ENCODE measurements around the gene TMEM130.

The TMEM130 gene, protein sequence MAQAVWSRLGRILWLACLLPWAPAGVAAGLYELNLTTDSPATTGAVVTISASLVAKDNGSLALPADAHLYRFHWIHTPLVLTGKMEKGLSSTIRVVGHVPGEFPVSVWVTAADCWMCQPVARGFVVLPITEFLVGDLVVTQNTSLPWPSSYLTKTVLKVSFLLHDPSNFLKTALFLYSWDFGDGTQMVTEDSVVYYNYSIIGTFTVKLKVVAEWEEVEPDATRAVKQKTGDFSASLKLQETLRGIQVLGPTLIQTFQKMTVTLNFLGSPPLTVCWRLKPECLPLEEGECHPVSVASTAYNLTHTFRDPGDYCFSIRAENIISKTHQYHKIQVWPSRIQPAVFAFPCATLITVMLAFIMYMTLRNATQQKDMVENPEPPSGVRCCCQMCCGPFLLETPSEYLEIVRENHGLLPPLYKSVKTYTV
- 0 to 0.39 (median 0) reads per million in 3 experiments for total RNA-seq

DNA sequence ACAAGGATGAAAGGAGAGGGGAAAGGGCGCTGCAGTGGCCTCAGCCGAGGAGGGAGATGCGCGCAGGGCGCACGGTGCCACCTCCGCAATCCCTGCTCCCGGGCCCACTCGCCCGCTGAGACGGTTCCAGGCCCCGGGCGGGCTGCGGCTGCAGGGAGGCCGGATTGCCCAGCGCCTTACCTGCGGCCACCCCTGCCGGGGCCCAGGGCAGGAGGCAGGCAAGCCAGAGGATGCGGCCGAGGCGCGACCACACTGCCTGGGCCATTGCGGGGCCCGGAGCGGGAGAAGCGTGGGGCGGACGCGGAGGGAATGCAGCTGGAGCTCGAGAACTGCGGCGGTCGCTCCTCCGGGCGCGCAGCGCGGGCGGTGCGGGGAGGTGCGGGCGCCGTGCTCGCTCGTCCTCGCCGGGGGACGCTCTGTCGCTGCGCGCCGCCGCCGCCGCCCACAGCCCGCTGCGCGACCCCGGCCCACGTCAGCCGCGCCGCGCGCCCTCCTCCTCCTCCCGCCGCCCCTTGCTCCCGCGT lies at the start of gene TMEM130:
Gene TMEM130, minus strand, starts transcription at position 418 of the 524 bp plus-strand sequence. Its CDS starts 153 bp downstream, at position 265.
- DNase-seq, result no peak

DNA sequence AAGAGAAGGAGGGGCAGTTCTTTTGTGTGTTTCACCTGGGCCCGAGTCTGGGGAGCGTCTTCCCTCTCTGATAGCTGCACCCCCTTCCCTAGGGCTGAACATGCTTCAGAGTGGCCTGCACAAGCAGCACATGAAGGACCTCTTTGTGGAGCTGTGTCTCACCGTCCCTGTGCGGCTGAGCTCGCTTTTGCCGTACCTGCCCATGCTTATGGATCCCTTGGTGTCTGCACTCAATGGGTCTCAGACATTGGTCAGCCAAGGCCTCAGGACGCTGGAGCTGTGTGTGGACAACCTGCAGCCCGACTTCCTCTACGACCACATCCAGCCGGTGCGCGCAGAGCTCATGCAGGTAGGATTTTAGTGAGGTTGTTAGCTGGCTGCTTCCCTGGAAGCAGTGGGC lies 47.5 kb upstream of the TMEM130 start:
- no peak for DNase-seq

DNA sequence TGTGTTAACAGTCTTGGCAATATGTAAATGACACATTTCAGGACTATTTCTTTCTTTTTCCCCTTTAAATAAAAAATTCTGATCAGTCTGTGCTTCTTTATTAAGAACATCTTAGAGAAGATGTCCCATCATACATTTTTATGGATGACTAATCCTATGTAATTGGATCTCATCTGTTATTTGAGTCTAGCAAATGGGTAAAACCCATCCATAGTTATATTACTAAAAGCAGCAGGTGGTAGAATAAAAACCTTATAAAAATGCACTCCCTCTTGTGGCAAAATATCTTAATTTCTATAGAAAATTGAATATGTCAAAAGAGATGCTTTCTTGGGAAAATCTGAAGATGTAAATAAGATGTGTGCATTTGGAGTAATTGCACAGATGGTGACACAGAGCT lies 43.8 kb upstream of the TMEM130 start:
- DNase-seq, result no peak

- DNase-seq, result no peak
These were observed 43.2 kb upstream of the TMEM130 start for GRCh38 chr7:98913026-98913425.

GRCh38 chr7:98911916-98912315 lies 42.1 kb upstream of the TMEM130 start:
- DNase-seq, result no peak

- DNase-seq, result no peak
These were observed 40.6 kb upstream of the TMEM130 start for GRCh38 chr7:98910427-98910826.

- no peak for DNase-seq
These were observed 39.7 kb upstream of the TMEM130 start for GRCh38 chr7:98909487-98909886.

- no peak for DNase-seq
These were observed 38.8 kb upstream of the TMEM130 start for GRCh38 chr7:98908585-98908984.

GRCh38 chr7:98907570-98907969 lies 37.8 kb upstream of the TMEM130 start:
- no peak for DNase-seq

DNA sequence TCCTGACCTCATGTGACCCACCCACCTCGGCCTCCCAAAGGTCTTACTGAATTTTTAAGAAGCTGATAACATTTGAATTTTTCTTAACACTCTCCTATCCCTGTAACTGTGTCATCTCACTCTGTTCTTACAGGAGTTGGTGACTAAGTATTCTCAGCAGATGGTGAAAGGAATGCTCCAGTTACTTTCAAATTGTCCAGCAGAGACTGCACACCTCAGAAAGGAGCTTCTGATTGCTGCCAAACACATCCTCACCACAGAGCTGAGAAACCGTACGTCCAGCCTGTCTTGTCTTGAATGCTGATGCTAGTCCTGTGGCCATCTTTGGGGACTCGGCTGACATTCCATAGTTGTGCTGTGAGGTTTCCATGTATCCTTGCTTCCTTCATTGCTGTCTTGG lies 33.4 kb upstream of the TMEM130 start:
- no peak for DNase-seq

- DNase-seq, result no peak
These were observed 32.7 kb upstream of the TMEM130 start for GRCh38 chr7:98902523-98902922.

- DNase-seq, result no peak
These were observed 31.0 kb upstream of the TMEM130 start for GRCh38 chr7:98900815-98901214.

- DNase-seq, result no peak
These were observed 30.0 kb upstream of the TMEM130 start for GRCh38 chr7:98899816-98900215.

DNA sequence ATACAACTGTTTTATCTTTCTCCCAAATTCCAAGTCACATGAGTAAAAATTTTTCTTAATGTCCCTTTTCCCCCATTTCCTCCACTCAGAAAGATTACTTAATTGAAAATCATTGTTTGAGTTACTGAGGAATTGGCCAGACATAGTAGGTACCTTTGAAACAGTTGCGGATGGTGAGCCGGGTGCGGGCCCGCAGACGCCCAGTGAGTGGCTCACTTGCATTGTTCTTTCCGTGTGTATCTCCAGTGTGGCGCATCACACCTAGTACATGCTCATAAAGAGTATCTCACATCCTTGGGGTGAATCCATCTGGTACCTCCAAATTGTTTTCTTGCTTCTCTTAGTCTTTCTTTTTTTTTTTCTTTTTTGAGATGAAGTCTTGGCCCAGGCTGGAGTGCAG lies 22.8 kb upstream of the TMEM130 start:
- no peak for DNase-seq

DNA sequence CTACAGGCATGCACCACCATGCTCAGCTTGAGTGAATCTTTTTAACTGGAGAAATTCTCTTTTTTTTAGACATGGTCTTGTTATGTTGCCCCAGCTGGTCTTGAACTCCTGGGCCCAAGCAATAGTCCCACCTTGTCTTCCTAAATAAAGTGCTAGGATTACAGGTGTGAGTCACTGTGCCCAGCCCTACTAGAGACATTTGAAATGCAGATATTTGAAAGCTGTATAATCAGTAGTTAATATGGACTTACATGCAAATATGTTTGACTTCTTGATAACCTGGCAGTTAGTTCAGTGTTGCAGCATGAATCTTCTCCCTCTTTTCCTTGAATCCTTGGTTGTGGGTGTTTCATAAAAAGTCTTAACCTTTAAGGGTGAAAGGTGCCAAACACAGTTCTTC lies 17.2 kb upstream of the TMEM130 start:
- DNase-seq, result no peak

- no peak for DNase-seq
These were observed 14.6 kb upstream of the TMEM130 start for GRCh38 chr7:98884416-98884815.

- DNase-seq, result no peak
These were observed 11.9 kb upstream of the TMEM130 start for GRCh38 chr7:98881561-98882315.

- DNase-seq, result no peak
These were observed 10.7 kb upstream of the TMEM130 start for GRCh38 chr7:98880485-98880884.

GRCh38 chr7:98879979-98880315 lies 10.1 kb upstream of the TMEM130 start:
- DNase-seq, result no peak

GRCh38 chr7:98879198-98879978 lies 9.6 kb upstream of the TMEM130 start:
- DNase-seq, result peak; percentile 80

- DNase-seq, result peak; percentile 77
These were observed 8.8 kb upstream of the TMEM130 start, which contains the start of gene TRRAP for GRCh38 chr7:98878365-98879197. Gene TRRAP, plus strand, starts transcription at chr7:98878532. Its CDS starts 2,619 bp downstream, at chr7:98881151.
